ENCODE measurements around the gene SLC2A3. TPM values are rescaled to one million over a fixed set of nuclear protein-coding genes. Genes with fewer than 3 reads are reported as not detected.
A peak's percentile ranks its signal among the peaks of the same experiment; 100 is the strongest.

Gene SLC2A3
- total and polyA plus RNA-seq, 2 of the 13 experiments (the other 11 are each of a cell fraction or from before 2014, with no cell fraction given) = 39.3 to 580 TPM

DNA sequence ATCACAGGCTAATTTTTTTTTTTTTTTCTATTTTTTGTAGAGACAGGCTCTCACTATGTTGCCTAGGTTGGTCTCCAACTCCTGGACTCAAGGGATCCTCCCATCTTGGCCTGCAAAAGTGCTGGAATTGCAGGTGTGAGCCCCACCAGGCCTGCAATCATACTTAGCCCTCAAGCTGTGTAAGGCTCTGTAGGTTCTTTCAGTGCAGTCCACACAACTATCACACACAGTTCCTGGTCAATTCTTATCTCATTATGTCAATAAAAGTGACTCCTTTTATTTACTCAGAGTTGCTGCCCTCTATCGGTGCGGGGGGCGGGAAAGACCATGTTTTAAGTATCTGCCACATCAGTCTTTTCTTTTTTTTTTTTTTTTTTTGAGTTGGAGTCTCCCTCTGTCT lies 29.0 kb downstream of the SLC2A3 start:
- peaks cover 48% of the 10 kb centered on the region for H3K4me1 ChIP-seq (ENCODE audit: insufficient read depth, low read length)
- intact Hi-C loops (cut with micrococcal nuclease; ENCODE audit: unreplicated experiment) (loop anchor here (1.0 to 2.0 kb wide), 3 partner anchors 17 to 47 kb away; no protein-coding TSS in a partner anchor), in situ Hi-C loops (cut with HindIII; ENCODE audit: extremely low pct_ligation_motif_present, low pct_unique_long_range_greater_than_20kb) (no loop called here)
- peak overlapping the region; percentile 47 for H3K4me2 ChIP-seq (ENCODE audit: low read depth, low read length)
- peak overlapping the region; percentile 78 for H3K27ac ChIP-seq (ENCODE audit: extremely low read length, insufficient read depth, low read length)
- POLR2A ChIA-PET = interaction anchor here (0.6 to 4.8 kb wide), 7 partner anchors 16 to 1039 kb away, joined by 3 to 58 read pairs (median 4); no protein-coding TSS in a partner anchor
- H4K20me1 ChIP-seq (ENCODE audit: insufficient read depth, low read length) = no peaks in the 10 kb centered on the region
- 1% methylated on average over 3 of the region's 3 CpGs for WGBS (ENCODE audit: low lambda C conversion rate)
- CTCF ChIA-PET (ENCODE audit: low intra/inter-chr PET ratio, low total read pairs) = interaction anchor here (1.2 to 1.8 kb wide), 2 partner anchors 26 to 46 kb away, joined by 4 to 16 read pairs; no protein-coding TSS in a partner anchor
- DNase-seq (ENCODE audit: low spot score) = peak; percentile 97
- H3K9ac ChIP-seq (ENCODE audit: insufficient read depth, low read depth, low read length) = peak overlapping the region; percentile 50; the same call in 1 of the 2 replicates
- FAIRE-seq = peak; percentile 83
- no TSS peak for BruUV-seq (replicated peaks)
- no peak overlapping the region for H2AFZ ChIP-seq (ENCODE audit: low read length)
- no peaks in the 10 kb centered on the region for H3K27me3 ChIP-seq (ENCODE audit: control insufficient read depth in 1 of 2, insufficient read depth in 2 of 2, low read length in 2 of 2)
- H3K36me3 ChIP-seq (replicated peaks in 1 of 2; ENCODE audit: control insufficient read depth in 1 of 2, insufficient read depth in 2 of 2, low read length in 2 of 2) = no peaks in the 10 kb centered on the region
- peak; percentile 97 for ATAC-seq
- H3K9me3 ChIP-seq (ENCODE audit: low read length) = no peaks in the 10 kb centered on the region
- no peaks in the 10 kb centered on the region for H3K79me2 ChIP-seq (ENCODE audit: insufficient read depth, low read length)
- no peak overlapping the region for H3K4me3 ChIP-seq (replicated peaks in 1 of 3; ENCODE audit: insufficient read depth in 1 of 3, low read depth in 2 of 3, low read length in 3 of 3)
- TF ChIP-seq, protein P1, sequence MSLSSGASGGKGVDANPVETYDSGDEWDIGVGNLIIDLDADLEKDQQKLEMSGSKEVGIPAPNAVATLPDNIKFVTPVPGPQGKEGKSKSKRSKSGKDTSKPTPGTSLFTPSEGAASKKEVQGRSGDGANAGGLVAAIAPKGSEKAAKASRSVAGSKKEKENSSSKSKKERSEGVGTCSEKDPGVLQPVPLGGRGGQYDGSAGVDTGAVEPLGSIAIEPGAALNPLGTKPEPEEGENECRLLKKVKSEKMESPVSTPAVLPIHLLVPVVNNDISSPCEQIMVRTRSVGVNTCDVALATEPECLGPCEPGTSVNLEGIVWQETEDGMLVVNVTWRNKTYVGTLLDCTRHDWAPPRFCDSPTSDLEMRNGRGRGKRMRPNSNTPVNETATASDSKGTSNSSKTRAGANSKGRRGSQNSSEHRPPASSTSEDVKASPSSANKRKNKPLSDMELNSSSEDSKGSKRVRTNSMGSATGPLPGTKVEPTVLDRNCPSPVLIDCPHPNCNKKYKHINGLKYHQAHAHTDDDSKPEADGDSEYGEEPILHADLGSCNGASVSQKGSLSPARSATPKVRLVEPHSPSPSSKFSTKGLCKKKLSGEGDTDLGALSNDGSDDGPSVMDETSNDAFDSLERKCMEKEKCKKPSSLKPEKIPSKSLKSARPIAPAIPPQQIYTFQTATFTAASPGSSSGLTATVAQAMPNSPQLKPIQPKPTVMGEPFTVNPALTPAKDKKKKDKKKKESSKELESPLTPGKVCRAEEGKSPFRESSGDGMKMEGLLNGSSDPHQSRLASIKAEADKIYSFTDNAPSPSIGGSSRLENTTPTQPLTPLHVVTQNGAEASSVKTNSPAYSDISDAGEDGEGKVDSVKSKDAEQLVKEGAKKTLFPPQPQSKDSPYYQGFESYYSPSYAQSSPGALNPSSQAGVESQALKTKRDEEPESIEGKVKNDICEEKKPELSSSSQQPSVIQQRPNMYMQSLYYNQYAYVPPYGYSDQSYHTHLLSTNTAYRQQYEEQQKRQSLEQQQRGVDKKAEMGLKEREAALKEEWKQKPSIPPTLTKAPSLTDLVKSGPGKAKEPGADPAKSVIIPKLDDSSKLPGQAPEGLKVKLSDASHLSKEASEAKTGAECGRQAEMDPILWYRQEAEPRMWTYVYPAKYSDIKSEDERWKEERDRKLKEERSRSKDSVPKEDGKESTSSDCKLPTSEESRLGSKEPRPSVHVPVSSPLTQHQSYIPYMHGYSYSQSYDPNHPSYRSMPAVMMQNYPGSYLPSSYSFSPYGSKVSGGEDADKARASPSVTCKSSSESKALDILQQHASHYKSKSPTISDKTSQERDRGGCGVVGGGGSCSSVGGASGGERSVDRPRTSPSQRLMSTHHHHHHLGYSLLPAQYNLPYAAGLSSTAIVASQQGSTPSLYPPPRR (CRISPR knock-in tag; IDR thresholded peaks at IDR 0.05; ENCODE audit: borderline replicate concordance) = peak; percentile 78; the same call in 1 of the 2 replicates
- TF ChIP-seq SOX13 (IDR thresholded peaks at IDR 0.05) (0 out of 2 replicates have a peak, but pooled peaks have one; percentile 21), SOX13 (CRISPR knock-in tag; conservative IDR thresholded peaks at IDR 0.05 in 1 of 2, IDR thresholded peaks at IDR 0.05 in 1 of 2) (peak in 1 of 2 experiments; percentile 77; a peak in 2 of 4 replicates), REPIN1 (CRISPR knock-in tag; IDR thresholded peaks at IDR 0.05; ENCODE audit: borderline replicate concordance, low read depth) (peak; percentile 52; the same call in 1 of the 2 replicates), GATAD2A (CRISPR knock-in tag; IDR thresholded peaks at IDR 0.05) (peak; percentile 93), PAWR (CRISPR knock-in tag; IDR thresholded peaks at IDR 0.05; ENCODE audit: borderline replicate concordance) (no peak), SMAD1 (CRISPR knock-in tag; IDR thresholded peaks at IDR 0.05; ENCODE audit: borderline replicate concordance, low read depth) (no peak), RELA (CRISPR knock-in tag; IDR thresholded peaks at IDR 0.05) (no peak), SOX6 (IDR thresholded peaks at IDR 0.05) (no peak), SOX6 (CRISPR knock-in tag; IDR thresholded peaks at IDR 0.05) (peak; percentile 75), MTA3 (CRISPR knock-in tag; IDR thresholded peaks at IDR 0.05) (no peak), ZNF772 (CRISPR knock-in tag; IDR thresholded peaks at IDR 0.05) (peak; percentile 35; the same call in 1 of the 2 replicates), THAP11 (CRISPR knock-in tag; IDR thresholded peaks at IDR 0.05) (peak; percentile 58; the same call in 1 of the 2 replicates)
- TF ChIP-seq, protein P2, sequence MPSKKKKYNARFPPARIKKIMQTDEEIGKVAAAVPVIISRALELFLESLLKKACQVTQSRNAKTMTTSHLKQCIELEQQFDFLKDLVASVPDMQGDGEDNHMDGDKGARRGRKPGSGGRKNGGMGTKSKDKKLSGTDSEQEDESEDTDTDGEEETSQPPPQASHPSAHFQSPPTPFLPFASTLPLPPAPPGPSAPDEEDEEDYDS (CRISPR knock-in tag; IDR thresholded peaks at IDR 0.05) = no peak
- TF ChIP-seq, protein P3, sequence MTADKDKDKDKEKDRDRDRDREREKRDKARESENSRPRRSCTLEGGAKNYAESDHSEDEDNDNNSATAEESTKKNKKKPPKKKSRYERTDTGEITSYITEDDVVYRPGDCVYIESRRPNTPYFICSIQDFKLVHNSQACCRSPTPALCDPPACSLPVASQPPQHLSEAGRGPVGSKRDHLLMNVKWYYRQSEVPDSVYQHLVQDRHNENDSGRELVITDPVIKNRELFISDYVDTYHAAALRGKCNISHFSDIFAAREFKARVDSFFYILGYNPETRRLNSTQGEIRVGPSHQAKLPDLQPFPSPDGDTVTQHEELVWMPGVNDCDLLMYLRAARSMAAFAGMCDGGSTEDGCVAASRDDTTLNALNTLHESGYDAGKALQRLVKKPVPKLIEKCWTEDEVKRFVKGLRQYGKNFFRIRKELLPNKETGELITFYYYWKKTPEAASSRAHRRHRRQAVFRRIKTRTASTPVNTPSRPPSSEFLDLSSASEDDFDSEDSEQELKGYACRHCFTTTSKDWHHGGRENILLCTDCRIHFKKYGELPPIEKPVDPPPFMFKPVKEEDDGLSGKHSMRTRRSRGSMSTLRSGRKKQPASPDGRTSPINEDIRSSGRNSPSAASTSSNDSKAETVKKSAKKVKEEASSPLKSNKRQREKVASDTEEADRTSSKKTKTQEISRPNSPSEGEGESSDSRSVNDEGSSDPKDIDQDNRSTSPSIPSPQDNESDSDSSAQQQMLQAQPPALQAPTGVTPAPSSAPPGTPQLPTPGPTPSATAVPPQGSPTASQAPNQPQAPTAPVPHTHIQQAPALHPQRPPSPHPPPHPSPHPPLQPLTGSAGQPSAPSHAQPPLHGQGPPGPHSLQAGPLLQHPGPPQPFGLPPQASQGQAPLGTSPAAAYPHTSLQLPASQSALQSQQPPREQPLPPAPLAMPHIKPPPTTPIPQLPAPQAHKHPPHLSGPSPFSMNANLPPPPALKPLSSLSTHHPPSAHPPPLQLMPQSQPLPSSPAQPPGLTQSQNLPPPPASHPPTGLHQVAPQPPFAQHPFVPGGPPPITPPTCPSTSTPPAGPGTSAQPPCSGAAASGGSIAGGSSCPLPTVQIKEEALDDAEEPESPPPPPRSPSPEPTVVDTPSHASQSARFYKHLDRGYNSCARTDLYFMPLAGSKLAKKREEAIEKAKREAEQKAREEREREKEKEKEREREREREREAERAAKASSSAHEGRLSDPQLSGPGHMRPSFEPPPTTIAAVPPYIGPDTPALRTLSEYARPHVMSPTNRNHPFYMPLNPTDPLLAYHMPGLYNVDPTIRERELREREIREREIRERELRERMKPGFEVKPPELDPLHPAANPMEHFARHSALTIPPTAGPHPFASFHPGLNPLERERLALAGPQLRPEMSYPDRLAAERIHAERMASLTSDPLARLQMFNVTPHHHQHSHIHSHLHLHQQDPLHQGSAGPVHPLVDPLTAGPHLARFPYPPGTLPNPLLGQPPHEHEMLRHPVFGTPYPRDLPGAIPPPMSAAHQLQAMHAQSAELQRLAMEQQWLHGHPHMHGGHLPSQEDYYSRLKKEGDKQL (CRISPR knock-in tag; IDR thresholded peaks at IDR 0.05; ENCODE audit: low read depth) = peak; percentile 68; the same call in 1 of the 2 replicates
